ENCODE measurements around the gene TMEM131.

Gene TMEM131

GRCh38 chr2:97870396-97870843 is 125.3 kb downstream of the TMEM131 start:
- intact Hi-C loops (cut with DNase I; ENCODE audit: low total_unique reads): no loop called here
- no peaks in the 10 kb centered on the region for H3K9me3 ChIP-seq
- H3K4me1 ChIP-seq: peaks cover 0 to 38% (median 25%) of the 10 kb centered on the region in 4 donors
- no peak overlapping the region for H3K4me3 ChIP-seq
- no peaks in the 10 kb centered on the region for H3K36me3 ChIP-seq
- no peak for DNase-seq
- TF ChIP-seq CTCF (IDR thresholded peaks at IDR 0.05): no peak
- peak overlapping the region in 1 of 2 donors; percentile 52 for H3K27ac ChIP-seq
- H3K27me3 ChIP-seq: no peaks in the 10 kb centered on the region

DNA sequence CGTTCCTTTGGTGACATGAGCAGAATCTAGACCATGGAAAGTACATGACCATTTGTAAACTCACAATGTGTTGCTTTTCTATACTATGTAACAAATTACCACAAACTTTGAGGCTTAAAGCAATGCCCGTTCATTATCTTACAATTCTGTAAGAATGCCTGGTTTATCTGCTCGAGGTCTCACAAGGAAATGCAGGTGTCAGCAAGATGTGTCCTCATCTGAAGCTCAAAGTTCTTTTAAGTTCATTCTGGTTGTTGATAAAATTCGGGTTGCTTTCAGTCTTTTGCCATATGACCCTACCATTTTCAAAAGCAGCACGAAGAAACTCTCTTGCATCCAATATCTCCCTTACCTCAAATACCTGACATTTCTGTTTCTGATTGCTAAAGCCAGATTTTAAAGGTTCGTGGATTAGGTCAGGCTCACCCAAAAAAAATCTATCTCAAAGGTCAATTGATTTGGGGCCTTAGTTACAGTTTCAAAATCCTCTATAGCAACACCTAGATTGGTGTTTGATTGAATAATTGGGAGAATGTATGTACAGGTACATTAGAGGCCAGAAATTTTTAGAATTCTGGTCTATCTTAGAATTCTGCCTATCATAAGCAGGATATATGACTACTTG is 125.9 kb downstream of the TMEM131 start:
- TF ChIP-seq CTCF (IDR thresholded peaks at IDR 0.05): no peak
- no peak for DNase-seq
- H3K36me3 ChIP-seq: no peaks in the 10 kb centered on the region
- H3K4me1 ChIP-seq: peaks cover 0 to 38% (median 25%) of the 10 kb centered on the region in 4 donors
- peak overlapping the region in 1 of 2 donors; percentile 52 for H3K27ac ChIP-seq
- H3K9me3 ChIP-seq: no peaks in the 10 kb centered on the region
- no peak overlapping the region for H3K4me3 ChIP-seq
- H3K27me3 ChIP-seq: no peaks in the 10 kb centered on the region
- intact Hi-C loops (cut with DNase I; ENCODE audit: low total_unique reads): no loop called here

GRCh38 chr2:97868986-97869721 is 126.6 kb downstream of the TMEM131 start:
- Histone ChIP-seq H3K27me3 (no peaks in the 10 kb centered on the region), H3K4me3 (no peak overlapping the region), H3K36me3 (no peaks in the 10 kb centered on the region), H3K9me3 (no peaks in the 10 kb centered on the region), H3K27ac (peak overlapping the region in 1 of 2 donors; percentile 52), H3K4me1 (peaks cover 0 to 38% (median 25%) of the 10 kb centered on the region in 4 donors)
- no peak for DNase-seq
- TF ChIP-seq CTCF (IDR thresholded peaks at IDR 0.05): no peak
- intact Hi-C loops (cut with DNase I; ENCODE audit: low total_unique reads): no loop called here

- intact Hi-C loops (cut with DNase I; ENCODE audit: low total_unique reads): no loop called here
These were observed 131.9 kb downstream of the TMEM131 start for GRCh38 chr2:97863829-97864228.

GRCh38 chr2:97861177-97861576 is 134.6 kb downstream of the TMEM131 start:
- H3K9me3 ChIP-seq: no peaks in the 10 kb centered on the region
- no peak for DNase-seq
- intact Hi-C loops (cut with DNase I; ENCODE audit: low total_unique reads): no loop called here
- H3K36me3 ChIP-seq: peaks cover 0 to 12% (median 7%) of the 10 kb centered on the region in 3 donors
- H3K4me1 ChIP-seq: no peaks in the 10 kb centered on the region
- TF ChIP-seq CTCF (IDR thresholded peaks at IDR 0.05): no peak
- H3K27ac ChIP-seq: no peak overlapping the region
- H3K4me3 ChIP-seq: no peak overlapping the region
- H3K27me3 ChIP-seq: no peaks in the 10 kb centered on the region

More at GRCh38 chr2:97863829-97864228, 131.9 kb downstream of the TMEM131 start:
- no peak for TF ChIP-seq CTCF (IDR thresholded peaks at IDR 0.05)
- Histone ChIP-seq H3K9me3 (no peaks in the 10 kb centered on the region), H3K27ac (no peak overlapping the region), H3K4me3 (no peak overlapping the region), H3K36me3 (peaks cover 0 to 7% (median 7%) of the 10 kb centered on the region in 3 donors), H3K4me1 (peaks cover 0 to 2% (median under 1%) of the 10 kb centered on the region in 4 donors), H3K27me3 (no peaks in the 10 kb centered on the region)
- no peak for DNase-seq

All from tibial artery (tissue), 4 donors.